ENCODE results near the gene CCDC146.

DNA sequence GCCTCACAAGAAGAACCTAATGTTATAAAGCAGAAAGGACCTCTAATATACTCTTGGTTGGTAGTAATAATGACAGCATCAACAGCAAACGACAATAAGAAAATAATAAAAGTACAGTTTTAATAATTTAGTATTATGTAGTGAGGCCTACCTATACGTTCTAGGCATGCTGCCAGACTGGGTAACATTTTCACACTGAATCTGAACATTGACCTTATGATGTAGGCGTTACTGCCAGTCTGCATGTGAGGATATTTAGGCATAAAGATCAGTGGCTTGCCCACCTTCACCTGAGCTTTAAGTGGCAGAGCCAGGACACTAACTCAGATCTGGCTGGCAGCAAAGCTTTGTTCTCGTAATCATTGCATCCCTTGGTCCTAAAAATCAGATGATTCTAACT lies 74.7 kb downstream of the CCDC146 start:
- no peak for TF ChIP-seq TAF1 (IDR thresholded peaks at IDR 0.05; ENCODE audit: low read depth, low read length)
- TF ChIP-seq, protein P1, sequence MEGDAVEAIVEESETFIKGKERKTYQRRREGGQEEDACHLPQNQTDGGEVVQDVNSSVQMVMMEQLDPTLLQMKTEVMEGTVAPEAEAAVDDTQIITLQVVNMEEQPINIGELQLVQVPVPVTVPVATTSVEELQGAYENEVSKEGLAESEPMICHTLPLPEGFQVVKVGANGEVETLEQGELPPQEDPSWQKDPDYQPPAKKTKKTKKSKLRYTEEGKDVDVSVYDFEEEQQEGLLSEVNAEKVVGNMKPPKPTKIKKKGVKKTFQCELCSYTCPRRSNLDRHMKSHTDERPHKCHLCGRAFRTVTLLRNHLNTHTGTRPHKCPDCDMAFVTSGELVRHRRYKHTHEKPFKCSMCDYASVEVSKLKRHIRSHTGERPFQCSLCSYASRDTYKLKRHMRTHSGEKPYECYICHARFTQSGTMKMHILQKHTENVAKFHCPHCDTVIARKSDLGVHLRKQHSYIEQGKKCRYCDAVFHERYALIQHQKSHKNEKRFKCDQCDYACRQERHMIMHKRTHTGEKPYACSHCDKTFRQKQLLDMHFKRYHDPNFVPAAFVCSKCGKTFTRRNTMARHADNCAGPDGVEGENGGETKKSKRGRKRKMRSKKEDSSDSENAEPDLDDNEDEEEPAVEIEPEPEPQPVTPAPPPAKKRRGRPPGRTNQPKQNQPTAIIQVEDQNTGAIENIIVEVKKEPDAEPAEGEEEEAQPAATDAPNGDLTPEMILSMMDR (IDR thresholded peaks at IDR 0.05; ENCODE audit: control extremely low read depth in 1 of 3, insufficient read depth in 1 of 3, low read depth in 1 of 3, low read length in 3 of 3): no peak

Measured in H1 (cell line).